HG03066 (cell line): ENCODE data around the gene MCUB.
"Not testable (repeated sequence)": the region's sequence is repeated elsewhere in the genome, so short reads cannot be mapped to it uniquely, and the experiment has no call there.

Experiments
- ATAC-seq: cut with Tn5 transposase; IDR thresholded peaks from one replicate; pipeline ENCODE4 v1.9.1; 2021; ENCODE audit warnings: low read depth; ENCODE audit not compliant: unreplicated experiment

The MCUB gene

DNA sequence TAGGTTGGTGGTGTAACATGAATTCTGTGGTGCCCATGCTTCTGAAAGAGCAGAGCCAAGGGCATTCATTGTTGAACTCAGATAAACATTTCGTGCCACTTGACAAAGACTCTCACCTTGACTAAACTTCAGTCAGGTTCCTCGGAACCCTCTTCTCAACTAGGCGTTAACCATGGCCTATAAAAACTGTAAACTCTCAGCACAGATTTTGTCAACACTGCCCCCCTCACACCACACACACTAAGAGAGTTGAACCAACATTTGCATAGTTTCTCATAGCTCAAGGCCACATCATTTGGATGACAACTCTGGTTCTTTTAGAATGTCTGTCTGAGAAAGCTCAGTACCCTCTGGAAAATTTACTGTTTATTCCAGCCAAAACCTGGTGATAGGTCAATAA, 115.1 kb downstream of the MCUB start:
- ATAC-seq = no peak

DNA sequence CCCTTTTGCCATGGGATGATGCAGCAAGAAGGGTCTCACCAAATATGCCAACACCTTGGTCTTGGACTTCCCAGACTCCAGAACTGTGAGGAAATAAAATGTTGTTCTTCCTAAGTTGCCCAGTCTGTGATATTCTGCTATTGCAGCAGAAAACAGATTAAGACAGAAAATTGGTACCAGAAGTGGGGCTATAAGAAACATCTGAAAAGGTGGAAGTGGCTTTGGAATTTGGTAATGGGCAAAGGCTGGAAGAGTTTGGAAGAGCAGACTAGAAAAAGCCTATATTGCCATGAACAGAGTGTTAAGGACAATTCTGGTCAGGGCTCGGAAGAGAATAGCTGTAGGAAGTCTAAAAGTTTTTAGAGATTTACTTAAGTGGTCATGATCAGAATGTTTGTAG, 115.8 kb downstream of the MCUB start:
- no peak for ATAC-seq

DNA sequence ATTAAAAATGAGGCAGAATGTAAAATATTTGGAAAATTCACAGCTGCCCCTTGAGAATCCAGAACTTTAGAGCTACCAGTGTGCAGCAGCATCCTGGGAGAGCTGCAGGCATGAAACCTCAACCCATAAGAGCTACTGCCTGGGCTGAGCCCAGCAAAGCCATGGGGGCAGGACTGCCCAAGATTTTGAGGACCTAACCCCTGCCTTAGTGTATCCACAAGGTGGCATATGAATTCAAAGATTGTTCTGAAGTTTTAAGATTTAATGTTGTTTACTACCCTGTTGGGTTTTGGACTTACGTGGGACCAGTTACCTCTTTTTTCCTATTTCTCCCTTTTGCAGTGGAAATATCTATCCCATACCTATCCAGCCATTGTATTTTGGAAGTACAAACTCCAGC, 116.8 kb downstream of the MCUB start:
- ATAC-seq = no peak

DNA sequence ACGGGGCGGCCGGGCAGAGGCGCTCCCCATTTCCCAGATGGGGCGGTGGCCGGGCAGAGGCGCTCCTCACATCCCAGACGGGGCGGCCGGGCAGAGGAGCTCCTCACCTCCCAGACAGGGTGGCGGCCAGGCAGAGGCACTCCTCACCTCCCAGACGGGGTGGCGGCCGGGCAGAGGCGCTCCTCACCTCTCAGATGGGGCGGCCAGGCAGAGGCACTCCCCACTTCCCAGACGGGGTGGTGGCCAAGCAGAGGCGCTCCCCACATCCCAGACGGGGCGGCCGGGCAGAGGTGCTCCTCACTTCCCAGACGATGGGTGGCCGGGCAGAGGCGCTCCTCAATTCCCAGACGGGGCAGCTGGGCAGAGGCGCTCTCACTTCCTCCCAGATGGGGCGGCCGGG, 118.4 kb downstream of the MCUB start:
- ATAC-seq = not testable (repeated sequence)

DNA sequence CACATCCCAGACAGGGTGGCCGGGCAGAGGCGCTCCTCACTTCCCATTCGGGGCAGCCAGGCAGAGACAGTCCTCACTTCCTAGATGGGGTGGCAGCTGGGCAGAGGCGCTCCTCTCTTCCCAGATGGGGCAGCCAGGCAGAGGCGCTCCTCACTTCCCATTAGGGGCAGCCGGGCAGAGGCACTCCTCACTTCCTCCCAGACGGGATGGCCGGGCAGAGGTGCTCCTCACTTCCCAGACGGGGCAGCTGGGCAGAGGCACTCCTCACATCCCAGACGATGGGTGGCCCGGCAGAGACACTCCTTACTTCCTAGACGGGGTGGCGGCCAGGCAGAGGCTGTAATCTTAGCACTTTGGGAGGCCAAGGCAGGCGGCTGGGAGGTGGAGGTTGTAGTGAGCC, 118.9 kb downstream of the MCUB start:
- ATAC-seq = not testable (repeated sequence)

DNA sequence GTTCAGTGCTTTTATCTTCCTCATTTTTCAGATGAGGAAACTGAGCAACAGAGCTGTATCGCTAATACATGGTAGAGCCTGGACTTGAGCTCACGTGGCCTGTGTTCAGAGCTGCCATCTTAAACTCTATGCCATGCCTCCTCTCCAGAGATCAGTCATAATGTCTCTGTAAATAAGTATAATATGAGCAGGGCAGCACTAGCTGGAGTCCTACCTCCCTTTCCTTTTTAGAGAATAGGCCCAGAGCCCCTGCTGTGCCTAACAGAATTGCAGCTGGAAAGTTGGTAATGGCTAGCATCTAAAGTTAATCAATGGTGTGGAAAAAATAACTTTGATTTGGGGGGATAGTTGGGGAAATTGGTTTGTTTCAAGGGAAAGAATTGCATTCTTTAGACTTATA, 122.8 kb downstream of the MCUB start:
- ATAC-seq = no peak

DNA sequence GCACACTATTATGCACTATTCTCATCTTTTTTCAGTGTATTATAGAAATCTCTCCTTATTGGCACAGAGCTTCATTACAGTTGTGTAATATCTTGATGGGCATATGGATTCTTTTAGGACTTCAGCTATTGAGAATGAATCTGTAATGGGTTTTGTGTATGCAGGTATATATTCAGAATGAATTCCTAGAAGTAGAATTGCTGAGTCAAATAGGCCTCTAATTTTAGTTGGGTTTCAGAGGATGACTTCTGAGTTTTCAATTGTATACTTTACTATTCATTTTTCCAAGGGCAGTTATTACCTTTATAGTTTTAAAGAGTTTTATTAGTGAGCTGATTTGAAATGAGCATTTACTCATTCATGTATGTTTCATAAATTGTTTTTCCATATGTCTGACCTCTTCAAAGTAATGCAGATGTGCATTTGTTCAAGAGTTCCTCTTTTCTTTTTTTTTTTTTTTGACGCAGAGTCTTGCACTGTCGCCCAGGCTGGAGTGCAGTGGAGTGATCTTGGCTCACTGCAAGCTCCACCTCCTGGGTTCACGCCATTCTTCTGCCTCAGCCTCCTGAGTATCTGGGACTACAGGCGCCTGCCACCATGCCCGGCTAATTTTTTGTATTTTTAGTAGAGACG, 123.7 kb downstream of the MCUB start:
- no peak for ATAC-seq

DNA sequence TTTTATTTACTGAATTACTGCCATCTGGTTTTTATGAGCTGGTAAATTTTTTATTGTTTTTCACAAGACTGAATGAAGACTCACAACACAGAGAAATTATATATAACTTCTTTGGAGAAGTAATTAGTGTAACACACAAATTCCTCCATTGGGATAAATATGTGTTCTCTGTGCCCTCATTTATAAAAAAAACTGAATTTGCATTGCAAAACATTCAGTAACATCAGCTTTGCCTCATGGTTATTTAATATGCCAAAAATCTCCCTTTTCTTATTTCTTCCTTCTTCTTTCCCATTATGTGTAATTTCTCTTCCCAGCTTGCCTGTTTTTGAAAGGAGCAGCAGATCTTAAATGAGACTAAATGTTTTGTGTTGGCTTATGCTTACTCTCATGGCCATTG, 124.7 kb downstream of the MCUB start:
- ATAC-seq = no peak

DNA sequence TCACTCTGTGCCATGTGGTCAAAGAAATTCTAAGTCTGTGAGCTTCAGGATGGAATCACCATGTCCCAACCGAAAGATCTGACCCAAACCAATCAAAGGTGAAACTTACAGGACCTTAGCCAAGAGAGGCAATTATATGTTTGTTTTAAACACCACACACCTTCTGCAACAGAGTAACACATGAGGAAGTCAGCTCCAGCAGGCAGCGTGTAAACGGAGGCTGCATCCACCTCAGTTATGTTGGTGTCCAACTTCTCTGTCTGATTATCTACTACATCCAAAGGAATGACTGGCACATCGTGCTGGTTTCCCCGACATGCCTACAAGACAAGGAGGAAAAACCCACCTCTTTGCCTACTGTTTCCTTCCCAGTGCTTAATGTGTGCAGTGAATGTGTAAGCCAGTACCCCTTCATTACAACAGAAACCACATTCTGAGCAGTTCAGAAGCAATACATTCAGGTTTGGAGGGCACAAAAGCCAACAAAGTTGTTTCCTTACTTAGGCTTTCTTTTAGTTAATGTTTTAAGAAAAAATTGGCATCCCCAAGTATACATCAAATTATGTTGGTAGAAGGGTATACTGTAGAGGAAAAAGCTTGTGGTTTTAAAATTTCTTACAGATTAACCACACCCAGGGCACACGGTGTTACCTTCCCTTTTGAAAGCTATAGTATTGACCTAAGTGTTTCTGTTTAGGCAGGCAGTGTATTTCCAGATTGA, 130.8 kb downstream of the MCUB start:
- ATAC-seq = peak; percentile 86

DNA sequence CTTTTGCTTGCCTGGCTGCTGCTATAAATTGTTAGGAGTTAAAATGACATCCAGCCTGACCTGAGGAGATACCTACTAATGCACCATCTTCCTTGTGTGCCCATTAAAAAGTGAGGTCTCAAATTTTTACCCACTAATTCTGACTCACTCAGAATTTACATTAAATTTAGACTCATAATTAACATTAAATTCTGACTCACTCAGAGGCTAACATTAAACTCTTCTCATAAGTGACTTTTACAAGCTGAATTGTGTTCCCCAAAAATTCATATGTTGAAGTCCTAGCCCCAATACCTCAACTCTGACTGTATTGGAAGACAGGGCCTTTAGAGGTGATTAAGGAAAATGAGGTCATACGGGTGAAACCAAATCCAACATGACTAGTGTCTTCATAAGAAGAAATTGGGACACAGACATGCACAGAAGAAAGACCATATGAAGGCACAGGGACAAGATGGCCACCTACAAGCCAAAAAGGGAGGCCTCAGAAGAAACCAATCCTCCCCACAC, 131.4 kb downstream of the MCUB start:
- no peak for ATAC-seq

DNA sequence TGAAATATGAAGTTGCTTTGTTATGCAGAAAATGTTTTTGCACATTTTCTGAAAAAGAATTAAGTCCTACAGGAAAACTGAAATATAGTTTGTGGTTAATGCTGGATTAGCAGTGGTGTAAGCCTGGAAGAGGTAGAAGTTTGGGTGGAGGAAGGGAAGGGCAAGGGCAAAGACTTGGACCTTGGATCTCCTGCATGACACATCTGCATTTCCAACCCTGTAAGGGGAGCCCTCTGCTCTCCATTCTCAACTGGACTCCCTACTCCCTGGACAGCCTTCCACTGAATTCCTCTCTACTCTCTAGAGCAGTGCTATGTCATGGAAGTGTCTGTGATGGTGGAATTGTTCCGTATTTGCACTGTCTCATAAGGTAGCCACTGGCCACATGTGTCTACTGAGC, 138.6 kb downstream of the MCUB start:
- no peak for ATAC-seq

DNA sequence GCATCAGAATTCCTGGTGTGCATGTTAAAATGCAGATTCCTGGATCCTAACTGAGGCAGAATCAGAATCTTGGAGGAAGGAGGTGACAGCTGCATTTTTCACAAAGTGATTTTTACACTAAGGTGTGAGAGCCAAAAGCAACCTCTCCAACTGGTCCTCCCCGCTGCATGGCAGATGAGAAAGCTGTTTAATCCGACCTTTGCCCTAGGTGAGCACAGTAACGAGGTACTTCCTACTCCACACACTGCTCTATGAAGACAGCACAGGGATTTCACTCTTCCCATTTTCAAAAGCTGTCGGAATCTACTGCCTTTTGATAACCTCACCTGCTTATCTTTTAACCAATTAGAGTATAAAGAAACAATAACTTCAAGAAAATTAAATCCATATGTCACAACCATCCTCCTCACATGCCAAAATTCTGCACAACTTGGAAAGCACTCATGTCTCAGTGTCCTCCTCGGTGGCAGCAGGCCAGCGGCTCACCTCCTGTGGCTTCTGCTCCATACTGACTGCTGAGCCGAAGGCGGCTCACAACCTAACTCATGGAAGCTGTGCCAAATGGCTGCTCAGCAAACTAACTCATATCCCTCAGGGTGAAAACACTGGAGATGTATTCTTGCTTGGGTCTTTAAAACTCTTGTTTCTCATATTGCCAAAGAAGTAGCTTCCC, 139.6 kb downstream of the MCUB start:
- no peak for ATAC-seq

DNA sequence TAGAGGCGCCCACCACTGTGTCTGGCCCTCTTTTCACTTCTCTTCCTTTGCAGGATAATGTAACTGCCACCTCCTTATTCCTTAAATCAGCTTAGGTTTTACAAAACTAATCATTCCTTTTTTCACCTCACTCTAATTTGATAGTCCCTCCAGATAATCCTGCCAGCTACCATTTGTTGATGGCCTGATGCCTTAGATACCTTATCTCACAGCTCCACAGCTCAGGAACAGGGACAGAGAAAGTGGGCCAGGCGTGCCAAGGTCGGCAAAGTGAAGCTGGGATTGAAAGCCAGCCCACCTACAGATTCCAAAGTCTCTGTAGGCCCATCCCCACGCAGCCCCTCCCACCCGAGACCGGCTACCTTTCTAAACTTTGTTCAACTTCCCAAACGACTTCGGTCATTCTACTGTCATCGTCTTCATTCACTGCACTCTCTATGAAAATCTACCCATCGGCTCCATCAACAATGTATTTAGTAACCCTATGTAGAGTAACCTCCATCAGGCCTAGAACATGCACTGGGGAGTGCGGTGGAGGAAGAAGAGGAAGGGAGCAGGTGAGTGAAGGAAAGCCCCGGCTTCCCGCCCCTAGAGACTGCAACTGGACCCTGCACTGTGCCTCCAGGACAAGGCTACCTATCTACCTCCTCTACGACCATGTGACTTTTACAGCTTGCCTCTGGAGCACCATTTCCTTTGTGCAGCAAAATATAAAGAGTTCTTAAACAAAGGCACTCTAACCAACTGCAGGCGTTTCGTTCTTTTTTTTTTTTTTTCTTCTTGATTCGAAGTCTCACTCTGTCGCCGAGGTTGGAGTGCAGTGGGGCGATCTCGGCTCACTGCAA, 141.7 kb downstream of the MCUB start:
- no peak for ATAC-seq

DNA sequence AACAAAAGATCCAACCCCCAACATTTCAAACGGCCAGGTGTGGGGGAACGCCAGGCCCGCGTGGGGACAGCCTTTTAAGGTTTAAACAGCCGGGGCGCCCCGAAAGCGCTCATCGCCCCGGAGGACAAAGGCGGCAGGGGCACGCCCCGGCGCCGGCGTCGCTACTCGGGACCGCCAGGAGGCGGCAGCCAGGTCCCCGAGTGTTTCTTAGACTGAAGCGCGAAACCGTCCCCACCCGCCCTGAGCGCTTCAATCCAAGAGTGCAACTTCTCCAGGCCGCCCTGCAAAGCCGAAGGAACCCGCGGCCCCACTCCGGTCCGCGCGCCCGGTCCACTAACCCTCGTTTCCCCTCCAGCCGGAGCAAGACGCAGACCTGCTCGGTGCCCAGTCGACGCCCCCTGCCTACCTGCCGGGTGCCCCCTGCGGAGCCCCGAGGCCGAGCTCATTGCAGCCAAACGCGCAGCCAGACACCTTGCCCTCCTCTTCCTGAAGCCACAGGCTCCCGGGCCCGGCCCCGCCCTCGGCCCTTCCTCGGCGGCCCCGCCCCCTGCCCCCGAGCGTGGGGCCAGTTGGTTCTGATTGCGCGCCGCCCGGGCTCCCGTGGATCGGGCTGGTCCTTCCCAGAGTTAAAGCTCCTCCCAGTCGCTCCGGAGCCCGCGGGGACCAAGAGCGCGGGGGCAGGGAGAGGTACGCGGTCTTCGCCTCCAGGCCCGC, 143.1 kb downstream of the MCUB start, which contains the start of gene CASP6:
Gene CASP6, minus strand, starts transcription at position 496 of the 714 bp plus-strand sequence. Its CDS starts 50 bp downstream, at position 446.
- ATAC-seq = peak; percentile 77

DNA sequence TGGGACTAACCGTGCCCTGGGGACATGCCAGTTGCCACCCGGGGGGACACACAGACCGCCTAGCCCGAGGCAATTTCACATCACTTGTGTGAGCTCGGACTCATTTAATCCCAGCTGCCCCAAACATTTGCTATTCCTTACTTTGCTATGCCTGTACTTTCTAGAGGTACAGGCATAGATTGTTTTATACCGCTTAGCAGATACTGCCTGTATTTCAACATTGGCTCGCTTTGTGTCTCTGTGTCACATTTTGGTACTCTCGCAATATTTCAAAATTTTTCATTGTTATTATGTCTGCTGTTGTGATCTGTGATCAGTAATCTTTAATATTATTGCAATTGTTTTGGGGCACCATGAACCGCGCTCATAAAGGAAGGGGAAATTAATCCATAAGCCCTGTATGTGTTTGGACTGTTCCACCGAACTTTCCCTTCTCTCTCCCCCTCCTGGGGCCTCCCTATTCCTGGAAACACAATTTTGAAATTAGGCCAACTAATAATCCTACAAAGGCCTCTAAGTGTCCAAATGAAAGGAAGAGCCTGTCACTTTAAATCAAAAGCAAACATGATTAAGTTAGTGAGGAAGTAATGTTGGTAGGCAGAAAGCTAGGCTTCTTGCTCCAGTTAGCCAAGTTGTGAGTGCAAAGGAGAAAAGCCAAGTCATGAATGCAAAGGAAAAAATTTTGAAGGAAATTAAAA, 143.8 kb downstream of the MCUB start:
- no peak for ATAC-seq

DNA sequence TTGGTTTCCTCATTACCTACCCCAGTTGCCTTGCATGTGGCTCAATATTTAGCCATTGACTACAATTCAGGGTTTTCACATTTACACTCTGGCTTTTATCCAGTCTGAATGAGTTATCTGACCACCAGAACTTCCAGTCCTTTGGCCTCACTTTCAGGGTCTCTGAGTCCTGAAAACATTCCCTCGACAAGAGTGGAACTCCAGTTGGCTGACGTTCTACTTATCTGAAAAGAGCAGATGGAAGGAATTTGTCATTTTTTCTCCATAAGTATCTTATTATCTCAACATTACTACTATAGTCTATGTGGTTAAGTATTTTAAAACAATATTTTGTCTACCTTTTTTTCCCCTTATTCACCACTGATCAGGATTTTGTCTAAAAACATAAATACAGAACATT, 148.4 kb downstream of the MCUB start:
- no peak for ATAC-seq

DNA sequence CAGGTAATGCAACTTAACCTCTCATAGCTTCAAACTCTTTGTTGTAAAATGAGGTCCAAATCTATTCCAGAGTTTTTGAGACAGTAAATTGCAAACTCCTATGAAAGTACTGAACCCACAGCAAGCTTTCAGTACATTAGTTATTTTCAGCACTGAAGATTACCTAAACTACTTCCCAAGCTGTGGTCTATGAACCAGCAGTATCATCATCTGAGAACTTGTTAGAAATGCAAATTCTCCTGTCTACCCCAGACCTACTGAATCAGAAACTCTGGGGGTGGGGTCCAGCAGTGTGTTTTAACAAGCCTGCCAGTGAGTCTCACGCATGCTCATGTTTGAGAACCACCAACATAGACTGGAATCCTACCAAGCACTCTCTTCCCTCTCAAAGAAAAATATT, 148.9 kb downstream of the MCUB start:
- ATAC-seq = peak; percentile 94

DNA sequence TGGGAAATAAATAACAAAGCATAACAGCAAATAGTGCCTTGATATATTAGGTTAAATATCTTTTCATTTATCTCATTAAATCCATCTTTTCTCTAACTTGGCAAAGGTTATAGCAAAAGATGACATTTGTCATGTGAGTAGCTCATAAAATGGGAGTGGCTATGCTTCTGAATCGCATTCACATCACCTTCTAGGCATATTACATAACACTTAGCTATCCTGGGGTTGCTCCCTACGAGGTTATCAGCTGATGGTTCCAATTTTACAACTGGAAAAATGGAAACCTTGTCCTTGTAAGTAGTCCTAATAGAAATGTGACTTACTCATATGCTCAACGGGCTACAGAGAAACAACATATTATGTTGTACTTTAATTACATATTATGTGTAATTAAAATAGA, 153.5 kb downstream of the MCUB start:
- no peak for ATAC-seq

DNA sequence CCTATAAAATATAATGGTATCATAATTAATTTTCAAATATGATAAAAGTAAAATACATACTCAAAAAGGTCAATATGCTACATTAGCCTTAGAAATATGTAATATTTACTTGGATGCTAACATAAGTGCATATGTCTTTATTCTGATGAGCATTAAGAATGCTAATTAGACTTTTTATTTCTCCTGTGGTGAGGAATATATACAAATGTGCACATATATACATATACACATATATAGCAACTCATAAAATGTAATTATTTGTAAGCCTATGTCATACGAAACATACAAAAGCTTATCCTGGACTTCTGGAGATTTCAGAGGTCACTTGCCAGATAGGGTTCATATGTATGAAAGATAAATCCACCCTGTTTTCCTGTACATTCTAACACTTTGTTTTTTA, 158.7 kb downstream of the MCUB start:
- no peak for ATAC-seq
